Left ventricle myocardium inferior (tissue), 1 donor: Measurements from ENCODE around the gene CAPN13. TPM values are rescaled to one million over a fixed set of nuclear protein-coding genes. Genes with fewer than 3 reads are reported as not detected.

Experiments used
- DNase-seq: peaks from one replicate; pipeline ENCODE4 v3.0.0-alpha.2; 2020
- H3K27ac ChIP-seq: fragments of 200-600 bp; replicated peaks from 2 replicates; pipeline ENCODE4 v1.8.0; 2021
- H3K27me3 ChIP-seq: fragments of 200-600 bp; 2 replicates; pipeline ENCODE4 v1.8.0; 2021; ENCODE audit warnings: low read depth
- H3K36me3 ChIP-seq: fragments of 200-600 bp; 2 replicates; pipeline ENCODE4 v1.8.0; 2021
- H3K4me1 ChIP-seq: fragments of 200-600 bp; 2 replicates; pipeline ENCODE4 v1.8.0; 2021
- H3K4me3 ChIP-seq: fragments of 200-600 bp; 2 replicates; pipeline ENCODE4 v1.8.0; 2021; ENCODE audit warnings: mild to moderate bottlenecking, moderate library complexity
- H3K9me3 ChIP-seq: fragments of 200-600 bp; replicated peaks from 2 replicates; pipeline ENCODE4 v1.8.0; 2021
- intact Hi-C: fragments of 100-400 bp; cut with micrococcal nuclease; formaldehyde crosslinking; loops from one replicate; pipeline ENCODE4 v1.11.0; 2022
- total RNA-seq: library from RNA; stranded (reverse); fragmentation: NEBNext Ultra II Directional; extraction: Animal tissue kit (Norgen Biotek cat#: 25700); gene quantifications from one replicate; pipeline ENCODE4 v1.2.1, GENCODE V29; 2021
- TF ChIP-seq, protein P1 (sequence below): fragments of 200-600 bp; IDR thresholded peaks from 2 replicates; pipeline ENCODE4 v1.8.0; 2021; ENCODE audit warnings: antibody characterized with exemption, mild to moderate bottlenecking, borderline replicate concordance
- donor health status: DM: no; HTN: yes; CAD: no; lungs with severe emphysema.

CAPN13 gene
- total RNA-seq, 1 donor from 2014 or later = not detected

DNA sequence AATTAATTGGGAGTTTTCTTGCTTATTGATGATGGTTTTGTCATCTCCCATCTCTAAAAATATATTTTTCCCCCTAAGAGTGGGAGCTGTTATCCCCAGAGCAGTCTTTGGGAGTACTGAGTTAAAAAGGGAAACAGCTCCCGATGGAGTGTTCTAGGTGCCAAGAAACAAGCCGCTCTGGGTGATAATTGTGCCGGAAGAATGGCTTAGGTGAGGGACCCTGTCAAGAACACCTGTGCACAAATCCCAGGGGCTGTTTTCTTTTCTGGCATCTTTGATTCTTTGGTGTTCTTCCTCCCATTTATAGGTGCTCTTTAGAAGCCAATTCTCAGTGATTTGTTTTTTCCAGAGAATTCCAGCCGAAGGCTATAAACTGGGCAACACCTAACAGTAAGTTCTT, 1.4 kb upstream of the CAPN13 start:
- Histone ChIP-seq H3K36me3 (no peaks in the 10 kb centered on the region), H3K4me3 (no peak overlapping the region), H3K27me3 (peaks cover 98% of the 10 kb centered on the region), H3K9me3 (no peaks in the 10 kb centered on the region), H3K4me1 (no peaks in the 10 kb centered on the region), H3K27ac (no peak overlapping the region)
- DNase-seq = no peak
- intact Hi-C loops = no loop called here
- TF ChIP-seq, protein P1, sequence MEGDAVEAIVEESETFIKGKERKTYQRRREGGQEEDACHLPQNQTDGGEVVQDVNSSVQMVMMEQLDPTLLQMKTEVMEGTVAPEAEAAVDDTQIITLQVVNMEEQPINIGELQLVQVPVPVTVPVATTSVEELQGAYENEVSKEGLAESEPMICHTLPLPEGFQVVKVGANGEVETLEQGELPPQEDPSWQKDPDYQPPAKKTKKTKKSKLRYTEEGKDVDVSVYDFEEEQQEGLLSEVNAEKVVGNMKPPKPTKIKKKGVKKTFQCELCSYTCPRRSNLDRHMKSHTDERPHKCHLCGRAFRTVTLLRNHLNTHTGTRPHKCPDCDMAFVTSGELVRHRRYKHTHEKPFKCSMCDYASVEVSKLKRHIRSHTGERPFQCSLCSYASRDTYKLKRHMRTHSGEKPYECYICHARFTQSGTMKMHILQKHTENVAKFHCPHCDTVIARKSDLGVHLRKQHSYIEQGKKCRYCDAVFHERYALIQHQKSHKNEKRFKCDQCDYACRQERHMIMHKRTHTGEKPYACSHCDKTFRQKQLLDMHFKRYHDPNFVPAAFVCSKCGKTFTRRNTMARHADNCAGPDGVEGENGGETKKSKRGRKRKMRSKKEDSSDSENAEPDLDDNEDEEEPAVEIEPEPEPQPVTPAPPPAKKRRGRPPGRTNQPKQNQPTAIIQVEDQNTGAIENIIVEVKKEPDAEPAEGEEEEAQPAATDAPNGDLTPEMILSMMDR = no peak

GRCh38 chr2:30803281-30803680, 4.0 kb downstream of the CAPN13 start:
- H3K36me3 ChIP-seq = no peaks in the 10 kb centered on the region
- no peak overlapping the region for H3K27ac ChIP-seq
- TF ChIP-seq, protein P1 = no peak
- no peaks in the 10 kb centered on the region for H3K9me3 ChIP-seq
- no peak overlapping the region for H3K4me3 ChIP-seq
- DNase-seq = no peak
- intact Hi-C loops = no loop called here
- peaks cover 8% of the 10 kb centered on the region for H3K4me1 ChIP-seq
- peaks cover 54% of the 10 kb centered on the region for H3K27me3 ChIP-seq

- Histone ChIP-seq H3K36me3 (no peaks in the 10 kb centered on the region), H3K4me1 (peaks cover 12% of the 10 kb centered on the region), H3K9me3 (no peaks in the 10 kb centered on the region), H3K4me3 (no peak overlapping the region), H3K27ac (no peak overlapping the region), H3K27me3 (peaks cover 48% of the 10 kb centered on the region)
- TF ChIP-seq, protein P1 = no peak
- no peak for DNase-seq
- intact Hi-C loops = no loop called here
Measured at GRCh38 chr2:30802611-30803010, 4.6 kb downstream of the CAPN13 start.

DNA sequence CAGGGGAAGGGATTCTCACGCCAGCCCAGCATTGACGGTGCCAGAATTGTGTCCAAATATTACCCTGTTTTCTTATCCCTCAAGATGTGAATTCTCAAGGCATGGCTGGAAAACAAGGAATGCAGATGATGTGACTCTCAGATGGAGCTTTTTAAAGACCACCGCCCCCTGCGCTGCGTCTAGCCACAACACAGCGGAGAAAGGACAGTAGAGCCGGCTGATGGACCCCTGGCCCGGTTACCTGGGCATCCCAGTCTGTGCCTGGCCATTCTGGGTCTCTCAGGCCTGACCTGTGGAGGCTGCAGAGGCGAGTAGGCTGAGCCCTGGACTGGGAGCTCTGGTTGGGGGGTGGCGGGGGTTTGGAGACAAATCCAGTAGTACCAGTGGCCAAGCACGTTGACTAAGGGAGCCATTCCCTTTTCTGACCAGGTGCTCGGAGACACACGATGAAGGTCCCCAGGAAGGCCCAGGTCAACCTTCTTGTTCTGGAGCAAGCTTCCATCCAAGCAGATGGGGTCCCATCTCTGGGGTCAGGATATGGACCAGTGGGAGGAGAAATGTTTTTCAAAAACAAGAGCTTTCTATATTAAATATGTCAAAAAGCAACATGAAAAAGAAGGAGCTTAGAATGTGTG, 5.3 kb downstream of the CAPN13 start:
- H3K4me3 ChIP-seq = no peak overlapping the region
- TF ChIP-seq, protein P1 = no peak
- no peak for DNase-seq
- intact Hi-C loops = no loop called here
- H3K4me1 ChIP-seq = peaks cover 18% of the 10 kb centered on the region
- H3K27me3 ChIP-seq = peaks cover 42% of the 10 kb centered on the region
- H3K9me3 ChIP-seq = no peaks in the 10 kb centered on the region
- no peak overlapping the region for H3K27ac ChIP-seq
- H3K36me3 ChIP-seq = no peaks in the 10 kb centered on the region

GRCh38 chr2:30800159-30800558, 7.1 kb downstream of the CAPN13 start:
- Histone ChIP-seq H3K27me3 (peaks cover 25% of the 10 kb centered on the region), H3K4me3 (no peak overlapping the region), H3K4me1 (peaks cover 27% of the 10 kb centered on the region), H3K27ac (no peak overlapping the region), H3K36me3 (no peaks in the 10 kb centered on the region), H3K9me3 (no peaks in the 10 kb centered on the region)
- intact Hi-C loops = no loop called here
- DNase-seq = no peak
- TF ChIP-seq, protein P1 = no peak
